ENCODE measurements around the gene PAPLN.

DNA sequence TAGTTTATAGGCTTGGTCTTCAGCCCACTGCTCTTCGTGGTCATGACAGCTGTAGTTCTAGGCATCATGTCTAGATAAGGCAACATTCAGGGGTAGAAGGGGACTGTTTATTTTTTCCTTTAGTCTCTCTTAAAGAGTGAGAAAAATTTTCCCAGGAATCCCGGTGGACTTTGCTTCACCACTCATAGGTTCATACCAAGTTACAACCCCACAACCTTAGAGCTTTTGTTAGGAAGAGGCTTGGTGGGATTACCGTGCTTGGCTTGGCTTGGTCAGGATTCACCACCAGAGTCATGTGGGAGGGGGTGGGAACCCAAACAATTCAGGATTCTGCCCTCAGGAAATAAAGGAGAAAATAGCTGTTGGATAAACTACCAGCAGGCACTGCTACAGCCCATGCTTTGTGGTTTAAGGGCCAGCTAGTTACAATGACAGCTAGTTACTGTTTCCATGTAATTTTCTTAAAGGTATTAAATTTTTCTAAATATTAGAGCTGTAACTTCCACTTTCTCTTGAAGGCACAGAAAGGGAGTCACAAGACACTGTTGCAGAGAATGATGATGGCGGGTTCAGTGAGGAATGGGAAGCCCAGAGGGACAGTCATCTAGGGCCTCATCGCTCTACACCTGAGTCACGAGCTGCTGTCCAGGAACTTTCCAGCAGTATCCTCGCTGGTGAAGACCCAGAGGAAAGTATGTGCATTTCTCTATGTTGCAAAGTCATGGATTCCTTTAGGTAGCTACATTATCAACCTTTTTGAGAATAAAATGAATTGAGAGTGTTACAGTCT, 25.9 kb upstream of the PAPLN start:
- TF ChIP-seq, protein P1, sequence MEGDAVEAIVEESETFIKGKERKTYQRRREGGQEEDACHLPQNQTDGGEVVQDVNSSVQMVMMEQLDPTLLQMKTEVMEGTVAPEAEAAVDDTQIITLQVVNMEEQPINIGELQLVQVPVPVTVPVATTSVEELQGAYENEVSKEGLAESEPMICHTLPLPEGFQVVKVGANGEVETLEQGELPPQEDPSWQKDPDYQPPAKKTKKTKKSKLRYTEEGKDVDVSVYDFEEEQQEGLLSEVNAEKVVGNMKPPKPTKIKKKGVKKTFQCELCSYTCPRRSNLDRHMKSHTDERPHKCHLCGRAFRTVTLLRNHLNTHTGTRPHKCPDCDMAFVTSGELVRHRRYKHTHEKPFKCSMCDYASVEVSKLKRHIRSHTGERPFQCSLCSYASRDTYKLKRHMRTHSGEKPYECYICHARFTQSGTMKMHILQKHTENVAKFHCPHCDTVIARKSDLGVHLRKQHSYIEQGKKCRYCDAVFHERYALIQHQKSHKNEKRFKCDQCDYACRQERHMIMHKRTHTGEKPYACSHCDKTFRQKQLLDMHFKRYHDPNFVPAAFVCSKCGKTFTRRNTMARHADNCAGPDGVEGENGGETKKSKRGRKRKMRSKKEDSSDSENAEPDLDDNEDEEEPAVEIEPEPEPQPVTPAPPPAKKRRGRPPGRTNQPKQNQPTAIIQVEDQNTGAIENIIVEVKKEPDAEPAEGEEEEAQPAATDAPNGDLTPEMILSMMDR (IDR thresholded peaks at IDR 0.05; ENCODE audit: low read depth, low read length, missing input control), result no peak
- TF ChIP-seq YY1 (IDR thresholded peaks at IDR 0.05) (no peak), EGR1 (IDR thresholded peaks at IDR 0.05; ENCODE audit: low read depth in 2 of 2) (no peak), JUND (IDR thresholded peaks at IDR 0.05) (no peak), GABPA (IDR thresholded peaks at IDR 0.05 in 1 of 2, conservative IDR thresholded peaks at IDR 0.05 in 1 of 2) (no peak)
- TF ChIP-seq, protein P2, sequence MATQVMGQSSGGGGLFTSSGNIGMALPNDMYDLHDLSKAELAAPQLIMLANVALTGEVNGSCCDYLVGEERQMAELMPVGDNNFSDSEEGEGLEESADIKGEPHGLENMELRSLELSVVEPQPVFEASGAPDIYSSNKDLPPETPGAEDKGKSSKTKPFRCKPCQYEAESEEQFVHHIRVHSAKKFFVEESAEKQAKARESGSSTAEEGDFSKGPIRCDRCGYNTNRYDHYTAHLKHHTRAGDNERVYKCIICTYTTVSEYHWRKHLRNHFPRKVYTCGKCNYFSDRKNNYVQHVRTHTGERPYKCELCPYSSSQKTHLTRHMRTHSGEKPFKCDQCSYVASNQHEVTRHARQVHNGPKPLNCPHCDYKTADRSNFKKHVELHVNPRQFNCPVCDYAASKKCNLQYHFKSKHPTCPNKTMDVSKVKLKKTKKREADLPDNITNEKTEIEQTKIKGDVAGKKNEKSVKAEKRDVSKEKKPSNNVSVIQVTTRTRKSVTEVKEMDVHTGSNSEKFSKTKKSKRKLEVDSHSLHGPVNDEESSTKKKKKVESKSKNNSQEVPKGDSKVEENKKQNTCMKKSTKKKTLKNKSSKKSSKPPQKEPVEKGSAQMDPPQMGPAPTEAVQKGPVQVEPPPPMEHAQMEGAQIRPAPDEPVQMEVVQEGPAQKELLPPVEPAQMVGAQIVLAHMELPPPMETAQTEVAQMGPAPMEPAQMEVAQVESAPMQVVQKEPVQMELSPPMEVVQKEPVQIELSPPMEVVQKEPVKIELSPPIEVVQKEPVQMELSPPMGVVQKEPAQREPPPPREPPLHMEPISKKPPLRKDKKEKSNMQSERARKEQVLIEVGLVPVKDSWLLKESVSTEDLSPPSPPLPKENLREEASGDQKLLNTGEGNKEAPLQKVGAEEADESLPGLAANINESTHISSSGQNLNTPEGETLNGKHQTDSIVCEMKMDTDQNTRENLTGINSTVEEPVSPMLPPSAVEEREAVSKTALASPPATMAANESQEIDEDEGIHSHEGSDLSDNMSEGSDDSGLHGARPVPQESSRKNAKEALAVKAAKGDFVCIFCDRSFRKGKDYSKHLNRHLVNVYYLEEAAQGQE (IDR thresholded peaks at IDR 0.05), result no peak
- TF ChIP-seq, protein P3, sequence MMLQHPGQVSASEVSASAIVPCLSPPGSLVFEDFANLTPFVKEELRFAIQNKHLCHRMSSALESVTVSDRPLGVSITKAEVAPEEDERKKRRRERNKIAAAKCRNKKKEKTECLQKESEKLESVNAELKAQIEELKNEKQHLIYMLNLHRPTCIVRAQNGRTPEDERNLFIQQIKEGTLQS (IDR thresholded peaks at IDR 0.05), result no peak
- TF ChIP-seq, protein P4, sequence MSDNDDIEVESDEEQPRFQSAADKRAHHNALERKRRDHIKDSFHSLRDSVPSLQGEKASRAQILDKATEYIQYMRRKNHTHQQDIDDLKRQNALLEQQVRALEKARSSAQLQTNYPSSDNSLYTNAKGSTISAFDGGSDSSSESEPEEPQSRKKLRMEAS (IDR thresholded peaks at IDR 0.05), result no peak

All from liver (tissue), 3 donors.